ENCODE data around the gene GGNBP2. TPM values are rescaled to one million over a fixed set of nuclear protein-coding genes. Genes with fewer than 3 reads are reported as not detected.

The GGNBP2 gene
- polyA plus RNA-seq, 1 of the 3 experiments (the other 2 are of a cell fraction): 79.3 TPM

DNA sequence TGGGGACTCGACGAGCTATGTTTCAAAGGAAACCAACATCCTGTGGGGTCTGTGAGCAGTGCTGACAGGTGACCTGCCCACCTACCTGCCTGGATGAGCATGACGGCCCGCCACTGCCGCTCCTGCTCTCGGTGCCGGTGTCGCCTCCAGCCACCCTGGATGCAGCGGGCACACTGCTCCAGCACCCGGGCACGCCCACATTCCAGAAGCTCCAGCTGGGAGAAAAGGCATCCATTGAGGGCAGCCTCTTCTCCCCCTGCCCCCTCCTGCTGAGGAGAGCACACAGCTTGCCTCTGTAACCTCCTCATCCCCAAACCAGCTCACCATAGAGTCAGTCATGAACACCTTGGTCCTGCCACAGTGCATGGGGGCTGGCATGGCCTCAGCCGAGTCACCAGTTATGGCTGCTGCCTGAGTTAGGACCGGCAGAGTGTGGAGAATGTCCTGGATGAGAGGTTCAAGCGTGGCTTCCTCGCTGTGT lies 43.9 kb upstream of the GGNBP2 start:
- Histone ChIP-seq H3K9ac (no peak overlapping the region), H3K27me3 (ENCODE audit: insufficient read depth) (no peaks in the 10 kb centered on the region), H3K79me2 (ENCODE audit: insufficient read depth) (no peaks in the 10 kb centered on the region), H4K20me1 (ENCODE audit: insufficient read depth) (no peaks in the 10 kb centered on the region), H3K27ac (ENCODE audit: low read depth in 2 of 2, low read length in 1 of 2) (peak overlapping the region in 1 of 2 experiments; percentile 23; a peak in 1 of 4 replicates), H3K9me2 (no peaks in the 10 kb centered on the region), H3K36me3 (replicated peaks in 1 of 2; ENCODE audit: control insufficient read depth in 1 of 2, insufficient read depth in 2 of 2, low read length in 1 of 2) (peaks cover 30 to 49% of the 10 kb centered on the region in 2 experiments), H3K4me3 (ENCODE audit: low read depth in 2 of 2, low read length in 1 of 2) (no peak overlapping the region), H3K9me3 (no peaks in the 10 kb centered on the region), H2AFZ (ENCODE audit: low read depth) (no peak overlapping the region), H3F3A (replicated peaks; ENCODE audit: insufficient read depth) (no peaks in the 10 kb centered on the region), H3K4me2 (no peak overlapping the region), H3K4me1 (ENCODE audit: control insufficient read depth in 1 of 2, insufficient read depth in 2 of 2, low read depth in 1 of 2, low read length in 1 of 2) (peaks cover 0 to 22% of the 10 kb centered on the region in 2 experiments; a peak in 1 of 4 replicates)
- ChIA-PET POLR2A (no interaction called here), CTCF (interaction anchor here (1.0 to 4.4 kb wide), 2 partner anchors 18 to 33 kb away, joined by 3 to 22 read pairs; partner anchors contain the start of genes MYO19 and PIGW)
- TF ChIP-seq TEAD4 (IDR thresholded peaks at IDR 0.05; ENCODE audit: borderline replicate concordance, insufficient read depth) (no peak), JUND (IDR thresholded peaks at IDR 0.05) (no peak), FOSL2 (IDR thresholded peaks at IDR 0.05; ENCODE audit: borderline replicate concordance, low read depth) (no peak), EZH2phosphoT487 (IDR thresholded peaks at IDR 0.05; ENCODE audit: borderline replicate concordance, low read depth) (no peak), NRF1 (IDR thresholded peaks at IDR 0.05; ENCODE audit: low read depth, low read length) (no peak), POLR2AphosphoS5 (IDR thresholded peaks at IDR 0.05; ENCODE audit: low read depth, low read length) (no peak)
- TF ChIP-seq, protein P1, sequence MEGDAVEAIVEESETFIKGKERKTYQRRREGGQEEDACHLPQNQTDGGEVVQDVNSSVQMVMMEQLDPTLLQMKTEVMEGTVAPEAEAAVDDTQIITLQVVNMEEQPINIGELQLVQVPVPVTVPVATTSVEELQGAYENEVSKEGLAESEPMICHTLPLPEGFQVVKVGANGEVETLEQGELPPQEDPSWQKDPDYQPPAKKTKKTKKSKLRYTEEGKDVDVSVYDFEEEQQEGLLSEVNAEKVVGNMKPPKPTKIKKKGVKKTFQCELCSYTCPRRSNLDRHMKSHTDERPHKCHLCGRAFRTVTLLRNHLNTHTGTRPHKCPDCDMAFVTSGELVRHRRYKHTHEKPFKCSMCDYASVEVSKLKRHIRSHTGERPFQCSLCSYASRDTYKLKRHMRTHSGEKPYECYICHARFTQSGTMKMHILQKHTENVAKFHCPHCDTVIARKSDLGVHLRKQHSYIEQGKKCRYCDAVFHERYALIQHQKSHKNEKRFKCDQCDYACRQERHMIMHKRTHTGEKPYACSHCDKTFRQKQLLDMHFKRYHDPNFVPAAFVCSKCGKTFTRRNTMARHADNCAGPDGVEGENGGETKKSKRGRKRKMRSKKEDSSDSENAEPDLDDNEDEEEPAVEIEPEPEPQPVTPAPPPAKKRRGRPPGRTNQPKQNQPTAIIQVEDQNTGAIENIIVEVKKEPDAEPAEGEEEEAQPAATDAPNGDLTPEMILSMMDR (IDR thresholded peaks at IDR 0.05): no peak
- WGBS (ENCODE audit: low lambda C conversion rate): 94% methylated on average over 6 of the region's 15 CpGs
- DNase-seq: no peak

DNA sequence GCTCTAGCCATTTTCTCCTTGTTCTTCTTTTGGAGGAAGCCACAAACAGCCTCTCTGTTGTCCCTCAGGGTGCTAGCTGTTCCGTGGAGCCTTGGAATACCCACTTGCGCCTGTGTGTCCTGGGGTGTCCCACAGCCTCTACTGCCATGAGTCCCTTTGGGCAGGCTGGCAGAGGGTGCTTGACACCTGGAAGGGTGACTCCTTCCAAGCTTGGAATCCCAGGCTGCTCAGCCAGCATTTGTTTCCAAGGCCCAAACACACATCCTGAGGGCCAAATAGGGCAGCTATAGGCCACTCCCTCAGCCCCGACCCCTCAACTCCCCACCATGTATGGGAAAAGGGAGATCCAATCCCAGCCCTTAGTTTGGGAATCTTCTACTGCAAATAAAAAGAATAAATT lies 43.4 kb upstream of the GGNBP2 start:
- no peak for TF ChIP-seq NFIC (IDR thresholded peaks at IDR 0.05; ENCODE audit: borderline replicate concordance)
- TF ChIP-seq, protein P2, sequence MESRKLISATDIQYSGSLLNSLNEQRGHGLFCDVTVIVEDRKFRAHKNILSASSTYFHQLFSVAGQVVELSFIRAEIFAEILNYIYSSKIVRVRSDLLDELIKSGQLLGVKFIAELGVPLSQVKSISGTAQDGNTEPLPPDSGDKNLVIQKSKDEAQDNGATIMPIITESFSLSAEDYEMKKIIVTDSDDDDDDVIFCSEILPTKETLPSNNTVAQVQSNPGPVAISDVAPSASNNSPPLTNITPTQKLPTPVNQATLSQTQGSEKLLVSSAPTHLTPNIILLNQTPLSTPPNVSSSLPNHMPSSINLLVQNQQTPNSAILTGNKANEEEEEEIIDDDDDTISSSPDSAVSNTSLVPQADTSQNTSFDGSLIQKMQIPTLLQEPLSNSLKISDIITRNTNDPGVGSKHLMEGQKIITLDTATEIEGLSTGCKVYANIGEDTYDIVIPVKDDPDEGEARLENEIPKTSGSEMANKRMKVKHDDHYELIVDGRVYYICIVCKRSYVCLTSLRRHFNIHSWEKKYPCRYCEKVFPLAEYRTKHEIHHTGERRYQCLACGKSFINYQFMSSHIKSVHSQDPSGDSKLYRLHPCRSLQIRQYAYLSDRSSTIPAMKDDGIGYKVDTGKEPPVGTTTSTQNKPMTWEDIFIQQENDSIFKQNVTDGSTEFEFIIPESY (IDR thresholded peaks at IDR 0.05; ENCODE audit: borderline replicate concordance, low read depth): no peak
- POLR2A ChIA-PET: no interaction called here
- no peaks in the 10 kb centered on the region for H3K9me2 ChIP-seq
- H3K36me3 ChIP-seq (replicated peaks in 1 of 2; ENCODE audit: control insufficient read depth in 1 of 2, insufficient read depth in 2 of 2, low read length in 1 of 2): peaks cover 26 to 44% of the 10 kb centered on the region in 2 experiments
- DNase-seq: no peak
- no peaks in the 10 kb centered on the region for H3K79me2 ChIP-seq (ENCODE audit: insufficient read depth)
- CTCF ChIA-PET: no interaction called here
- WGBS (ENCODE audit: low lambda C conversion rate): 89% methylated on average over 3 of the region's 3 CpGs
- no peak overlapping the region for H3K4me2 ChIP-seq
- no peak overlapping the region for H3K4me3 ChIP-seq (ENCODE audit: low read depth in 2 of 2, low read length in 1 of 2)
- no peaks in the 10 kb centered on the region for H3K27me3 ChIP-seq (ENCODE audit: insufficient read depth)
- no peaks in the 10 kb centered on the region for H3K9me3 ChIP-seq
- H2AFZ ChIP-seq (ENCODE audit: low read depth): no peak overlapping the region
- no peaks in the 10 kb centered on the region for H3F3A ChIP-seq (replicated peaks; ENCODE audit: insufficient read depth)
- H4K20me1 ChIP-seq (ENCODE audit: insufficient read depth): no peaks in the 10 kb centered on the region
- no peak overlapping the region; a peak in 1 of 4 replicates for H3K27ac ChIP-seq (ENCODE audit: low read depth in 2 of 2, low read length in 1 of 2)
- H3K4me1 ChIP-seq (ENCODE audit: control insufficient read depth in 1 of 2, insufficient read depth in 2 of 2, low read depth in 1 of 2, low read length in 1 of 2): peaks cover 0 to 22% of the 10 kb centered on the region in 2 experiments; a peak in 1 of 4 replicates
- H3K9ac ChIP-seq: no peak overlapping the region
